Upper lobe of left lung (tissue), 6 donors: ENCODE data around the gene METAP2. TPM values are rescaled to one million over a fixed set of nuclear protein-coding genes. Genes with fewer than 3 reads are reported as not detected.

Source experiments
- ATAC-seq, 2 donors: fragments of 200-7000 bp; cut with Tn5 transposase; one replicate each; pipeline ENCODE4 v1.9.1; 2022; ENCODE audit warnings: mild to moderate bottlenecking in 2 of 2, moderate library complexity in 2 of 2; ENCODE audit not compliant: low FRiP score in 2 of 2
- DNase-seq, 2 donors: peaks; one replicate each; pipeline ENCODE4 v3.0.0-alpha.2; 2019 to 2020
- H3K27ac ChIP-seq, 4 donors: fragments of 200-600 bp; sonication (generic); one replicate each; pipeline ENCODE4 v1.5.1; 2016 to 2019
- H3K27me3 ChIP-seq, 4 donors: fragments of 200-600 bp; sonication (generic); one replicate each; pipeline ENCODE4 v1.5.1; 2017 to 2019
- H3K36me3 ChIP-seq, 4 donors: fragments of 200-600 bp; sonication (generic); one replicate each; pipeline ENCODE4 v1.5.1; 2016 to 2019
- H3K4me1 ChIP-seq, 4 donors: fragments of 200-600 bp; sonication (generic); one replicate each; pipeline ENCODE4 v1.5.1; 2018 to 2019
- H3K4me3 ChIP-seq, 4 donors: fragments of 200-600 bp; sonication (generic); one replicate each; pipeline ENCODE4 v1.5.1; 2017 to 2019; ENCODE audit warnings: mild to moderate bottlenecking in 2 of 4, moderate library complexity in 1 of 4
- H3K9me3 ChIP-seq, 4 donors: fragments of 200-600 bp; sonication (generic); one replicate each; pipeline ENCODE4 v1.5.1; 2018 to 2019
- CTCF ChIP-seq, 6 experiments: fragments of 450-650 bp in 4 of 6; fragments of 200-600 bp in 2 of 6; sonication (generic) in 2 of 6; IDR thresholded peaks; one replicate each; pipeline ENCODE4 v1.5.1; 2016 to 2019; ENCODE audit warnings: antibody characterized with exemption in 6 of 6
- EP300 ChIP-seq, 4 donors: sonication (generic); formaldehyde crosslinking; IDR thresholded peaks; one replicate each; pipeline ENCODE4 v1.5.1; 2017; ENCODE audit warnings: antibody characterized with exemption in 4 of 4, control low read depth in 2 of 4
- POLR2A ChIP-seq, 4 donors: fragments of 450-650 bp; IDR thresholded peaks; one replicate each; pipeline ENCODE4 v1.5.1; 2016 to 2017; ENCODE audit warnings: antibody characterized with exemption in 4 of 4, mild to moderate bottlenecking in 2 of 4
- POLR2AphosphoS5 ChIP-seq, 2 donors: sonication (generic); formaldehyde crosslinking; IDR thresholded peaks; one replicate each; pipeline ENCODE4 v1.5.1; 2017; ENCODE audit warnings: antibody characterized with exemption in 2 of 2
- WGBS, 2 donors: methylation state at CpG; one replicate each; pipeline ENCODE4 v1.1.5; 2017 to 2018; 5-methylcytosine and 5-hydroxymethylcytosine counted together
- small RNA-seq, 4 donors: library from RNA; depleted of rRNA; stranded (forward); fragments of <200 nt; gene quantifications; one replicate each; pipeline ENCODE3, GENCODE V24; 2016
- total RNA-seq, 6 donors: library from RNA; depleted of rRNA in 4 of 6; stranded (reverse); fragments of >200 nt in 4 of 6; gene quantifications; one replicate each; pipeline versions ENCODE4 v1.1.0 to v1.2.1, GENCODE V29; 2016 to 2021
- donor health status: DM: no; HTN: no; CAD: no; lungs with moderate emphysema.
- donor health status: DM: no; HTN: yes; CAD: no; lungs with severe emphysema.

METAP2 gene
- total RNA-seq, 6 donors from 2014 or later, result 44.0 to 75.0 (median 50.3) TPM

DNA sequence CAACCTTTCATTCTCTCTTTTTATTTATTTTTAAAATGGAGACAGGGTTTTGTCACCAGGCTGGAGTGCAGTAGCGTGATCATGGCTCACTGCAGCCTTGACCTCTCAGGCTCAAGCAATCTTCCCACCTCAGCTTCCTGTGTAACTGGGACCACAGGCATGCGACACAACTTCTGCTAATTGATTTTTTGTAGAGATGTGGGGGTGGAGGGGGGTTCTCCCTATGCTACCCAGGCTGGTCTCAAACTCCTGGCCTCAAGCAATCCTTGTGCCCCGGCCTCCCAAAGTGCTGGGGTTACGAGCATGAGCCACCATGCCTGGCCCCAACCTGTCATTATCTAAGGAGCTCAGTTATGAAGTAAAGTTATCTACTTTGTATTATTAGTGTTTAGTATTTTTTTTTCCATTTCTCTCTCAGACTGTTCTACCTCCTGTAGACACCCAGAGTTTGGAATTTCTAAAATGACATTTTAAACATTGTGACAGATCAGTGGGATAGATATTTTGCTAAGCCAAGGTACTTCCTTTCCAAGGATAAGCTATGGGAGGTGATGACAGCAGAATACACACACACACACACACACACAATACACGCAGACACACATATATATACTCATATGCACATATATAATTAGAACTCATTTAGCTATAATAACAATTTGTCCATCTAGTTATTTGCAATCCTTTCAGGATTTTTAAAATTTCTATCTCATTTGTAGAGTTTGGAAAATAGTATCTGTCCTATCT, 79.4 kb downstream of the METAP2 start:
- Histone ChIP-seq H3K36me3 (no peaks in the 10 kb centered on the region), H3K4me1 (peaks cover 0 to 9% (median under 1%) of the 10 kb centered on the region in 4 donors), H3K27me3 (peaks cover 0 to 8% (median 3%) of the 10 kb centered on the region in 4 donors), H3K9me3 (peaks cover 0 to 7% (median 2%) of the 10 kb centered on the region in 4 donors), H3K27ac (no peak overlapping the region), H3K4me3 (no peak overlapping the region)
- DNase-seq, result no peak
- no peak for ATAC-seq
- no peak for TF ChIP-seq POLR2A (IDR thresholded peaks at IDR 0.05)
- TF ChIP-seq EP300 (IDR thresholded peaks at IDR 0.05), result no peak
- no peak for TF ChIP-seq POLR2AphosphoS5 (IDR thresholded peaks at IDR 0.05)
- no peak for TF ChIP-seq CTCF (IDR thresholded peaks at IDR 0.05)
- 78 to 85% methylated on average over 5 of the region's 5 CpGs for WGBS, 2 donors

DNA sequence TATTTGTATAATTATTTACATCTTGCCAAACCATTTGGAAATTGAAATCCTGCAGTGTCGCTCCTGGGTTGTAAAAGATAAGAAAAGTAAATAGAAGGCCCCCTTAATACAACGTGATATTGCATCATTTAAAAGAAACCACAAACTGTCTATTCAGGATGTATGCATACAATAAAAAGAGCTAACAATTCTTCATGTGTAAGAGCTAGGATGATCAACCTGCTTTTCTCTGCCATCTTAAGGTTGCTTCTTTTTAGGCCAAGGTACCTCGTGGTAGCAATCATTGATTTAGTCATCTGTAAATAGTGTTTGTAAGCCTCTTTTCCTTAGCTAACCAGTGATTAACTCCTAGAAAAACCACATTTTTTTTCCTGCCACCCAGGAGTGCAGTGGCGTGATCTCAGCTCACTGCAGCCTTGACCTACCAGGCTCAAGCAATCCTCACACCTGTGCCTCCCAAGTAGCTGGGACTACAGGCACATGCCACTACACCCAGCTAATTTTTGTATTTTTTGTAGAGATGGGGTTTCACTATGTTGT, 80.7 kb downstream of the METAP2 start:
- DNase-seq (no peak), ATAC-seq (no peak)
- Histone ChIP-seq H3K27me3 (no peaks in the 10 kb centered on the region), H3K27ac (no peak overlapping the region), H3K4me3 (no peak overlapping the region), H3K36me3 (no peaks in the 10 kb centered on the region), H3K9me3 (no peaks in the 10 kb centered on the region), H3K4me1 (no peaks in the 10 kb centered on the region)
- 38 to 50% methylated on average over 4 of the region's 4 CpGs for WGBS, 2 donors
- TF ChIP-seq POLR2A (IDR thresholded peaks at IDR 0.05), result no peak
- no peak for TF ChIP-seq EP300 (IDR thresholded peaks at IDR 0.05)
- TF ChIP-seq CTCF (IDR thresholded peaks at IDR 0.05), result no peak
- no peak for TF ChIP-seq POLR2AphosphoS5 (IDR thresholded peaks at IDR 0.05)

GRCh38 chr12:95557625-95558024, 83.7 kb downstream of the METAP2 start:
- no peak for ATAC-seq
- H3K36me3 ChIP-seq, result no peaks in the 10 kb centered on the region

More at GRCh38 chr12:95557625-95558024, 83.7 kb downstream of the METAP2 start:
- H3K27me3 ChIP-seq, result no peaks in the 10 kb centered on the region
- no peak overlapping the region for H3K4me3 ChIP-seq
- no peaks in the 10 kb centered on the region for H3K4me1 ChIP-seq
- no peak for DNase-seq
- H3K9me3 ChIP-seq, result no peaks in the 10 kb centered on the region
- no peak overlapping the region for H3K27ac ChIP-seq
- 59 to 100% methylated on average over 1 of the region's 1 CpG for WGBS, 2 donors
- TF ChIP-seq CTCF (IDR thresholded peaks at IDR 0.05), result no peak
- TF ChIP-seq POLR2AphosphoS5 (IDR thresholded peaks at IDR 0.05), result no peak
- TF ChIP-seq EP300 (IDR thresholded peaks at IDR 0.05), result no peak
- no peak for TF ChIP-seq POLR2A (IDR thresholded peaks at IDR 0.05)

Small RNA genes within 50 kb of the gene (small RNA-seq; reads per million reads assigned to genes)
- gene RNU6-735P, result 0 reads per million in 4 donors

Other genes starting within 250 kb of the METAP2 start
- gene USP44, start 77.3 kb downstream of the METAP2 start, total RNA-seq, result 10 to 100 TPM in 3 of 6 donors, 1 to 10 TPM in 3; 4.2 to 25.6 (median 11.5) TPM